GM12874 (cell line): ENCODE results near the gene EEF1E1.

ENCODE experiments used
- TF ChIP-seq, protein P1 (sequence below): IDR thresholded peaks from 2 replicates; pipeline ENCODE4 v1.5.1; 2011; ENCODE audit warnings: low read depth, mild to moderate bottlenecking, control low read depth, low read length, moderate library complexity; ENCODE audit not compliant: insufficient read depth

The EEF1E1 gene

DNA sequence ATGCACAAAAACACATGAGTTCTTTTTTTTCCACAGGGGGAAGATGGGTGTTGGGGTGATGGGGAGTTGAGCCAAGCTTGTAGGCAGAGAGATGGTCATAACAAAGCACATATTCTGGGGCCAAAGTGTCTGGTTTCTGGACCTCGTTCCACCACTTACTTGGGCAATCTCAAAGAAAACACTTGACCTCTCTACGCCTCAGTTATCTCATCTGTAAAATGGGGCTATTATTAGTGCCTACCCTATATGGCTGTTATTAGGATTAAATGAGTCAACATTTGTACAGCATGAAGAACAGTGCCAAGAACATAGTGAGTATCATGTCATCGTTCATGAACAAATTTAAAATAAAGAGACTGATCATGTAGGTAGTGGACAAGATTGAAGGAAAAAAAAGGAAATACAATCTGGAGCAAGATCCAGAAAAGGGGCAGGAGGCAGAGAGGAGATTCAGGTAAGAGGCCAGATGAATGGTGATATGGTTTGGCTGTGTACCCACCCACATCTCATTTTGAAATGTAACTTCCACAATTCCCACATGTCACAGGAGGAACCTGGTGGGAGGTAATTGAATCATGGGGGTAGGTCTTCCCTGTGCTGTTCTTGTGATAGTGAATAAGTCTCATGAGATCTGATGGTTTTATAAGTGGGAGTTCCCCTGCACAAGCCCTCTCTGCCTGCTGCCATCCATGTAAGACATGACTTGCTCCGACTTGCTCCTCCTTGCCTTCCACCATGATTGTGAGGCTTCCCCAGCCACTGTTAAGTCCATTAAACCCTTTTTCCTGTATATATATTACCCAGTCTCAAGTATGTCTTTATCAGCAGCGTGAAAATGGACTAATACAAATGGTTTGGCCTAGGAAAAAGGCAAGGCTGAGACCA is 14.2 kb downstream of the EEF1E1 start:
- TF ChIP-seq, protein P1, sequence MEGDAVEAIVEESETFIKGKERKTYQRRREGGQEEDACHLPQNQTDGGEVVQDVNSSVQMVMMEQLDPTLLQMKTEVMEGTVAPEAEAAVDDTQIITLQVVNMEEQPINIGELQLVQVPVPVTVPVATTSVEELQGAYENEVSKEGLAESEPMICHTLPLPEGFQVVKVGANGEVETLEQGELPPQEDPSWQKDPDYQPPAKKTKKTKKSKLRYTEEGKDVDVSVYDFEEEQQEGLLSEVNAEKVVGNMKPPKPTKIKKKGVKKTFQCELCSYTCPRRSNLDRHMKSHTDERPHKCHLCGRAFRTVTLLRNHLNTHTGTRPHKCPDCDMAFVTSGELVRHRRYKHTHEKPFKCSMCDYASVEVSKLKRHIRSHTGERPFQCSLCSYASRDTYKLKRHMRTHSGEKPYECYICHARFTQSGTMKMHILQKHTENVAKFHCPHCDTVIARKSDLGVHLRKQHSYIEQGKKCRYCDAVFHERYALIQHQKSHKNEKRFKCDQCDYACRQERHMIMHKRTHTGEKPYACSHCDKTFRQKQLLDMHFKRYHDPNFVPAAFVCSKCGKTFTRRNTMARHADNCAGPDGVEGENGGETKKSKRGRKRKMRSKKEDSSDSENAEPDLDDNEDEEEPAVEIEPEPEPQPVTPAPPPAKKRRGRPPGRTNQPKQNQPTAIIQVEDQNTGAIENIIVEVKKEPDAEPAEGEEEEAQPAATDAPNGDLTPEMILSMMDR, result no peak

DNA sequence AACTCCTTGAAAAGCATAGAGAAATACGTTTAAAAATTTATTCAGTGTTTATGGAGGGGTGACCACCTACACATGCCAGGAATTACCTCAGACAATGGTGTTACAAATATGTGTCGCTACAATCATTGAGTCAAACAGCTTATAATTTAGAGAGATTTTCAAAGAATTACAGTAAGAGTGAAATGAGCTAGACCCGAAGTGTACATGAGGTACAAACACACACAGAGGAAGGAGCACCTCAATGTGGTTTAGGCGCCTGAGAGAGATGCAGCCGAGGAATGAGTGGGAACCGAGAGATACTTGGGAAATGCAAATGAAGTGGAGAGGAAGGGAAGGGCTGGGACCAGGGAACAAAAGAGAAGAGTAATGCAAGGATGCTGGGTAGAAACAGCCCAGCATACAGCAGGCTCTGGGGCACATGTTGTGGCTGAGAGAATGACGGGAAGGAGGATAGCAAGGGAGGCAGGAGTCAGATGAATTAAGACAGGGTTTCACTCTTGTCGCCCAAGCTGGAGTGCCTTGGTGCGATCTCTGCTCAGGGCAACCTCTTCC is 15.5 kb downstream of the EEF1E1 start:
- TF ChIP-seq, protein P1, result no peak

DNA sequence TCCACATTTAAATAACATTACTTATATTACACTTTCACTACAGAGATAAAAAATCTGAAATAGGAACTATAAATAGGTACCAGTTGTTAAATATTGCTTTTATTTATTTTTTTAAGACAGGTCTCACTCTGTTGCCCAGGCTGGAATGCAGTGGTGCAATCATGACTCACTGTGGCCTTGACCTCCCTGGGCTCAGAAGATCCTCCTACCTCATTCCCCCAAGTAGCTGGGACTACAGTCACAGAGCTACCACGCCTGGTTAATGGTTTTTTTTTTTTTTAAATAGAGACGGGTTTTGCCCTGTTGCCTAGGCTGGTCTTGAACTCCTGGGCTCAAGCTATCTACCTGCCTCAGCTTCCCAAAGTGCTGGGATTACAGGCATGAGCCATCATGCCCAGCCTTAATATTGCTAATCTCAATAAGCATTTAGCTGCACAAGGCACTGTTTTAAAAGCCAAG is 17.3 kb downstream of the EEF1E1 start:
- TF ChIP-seq, protein P1, result no peak

DNA sequence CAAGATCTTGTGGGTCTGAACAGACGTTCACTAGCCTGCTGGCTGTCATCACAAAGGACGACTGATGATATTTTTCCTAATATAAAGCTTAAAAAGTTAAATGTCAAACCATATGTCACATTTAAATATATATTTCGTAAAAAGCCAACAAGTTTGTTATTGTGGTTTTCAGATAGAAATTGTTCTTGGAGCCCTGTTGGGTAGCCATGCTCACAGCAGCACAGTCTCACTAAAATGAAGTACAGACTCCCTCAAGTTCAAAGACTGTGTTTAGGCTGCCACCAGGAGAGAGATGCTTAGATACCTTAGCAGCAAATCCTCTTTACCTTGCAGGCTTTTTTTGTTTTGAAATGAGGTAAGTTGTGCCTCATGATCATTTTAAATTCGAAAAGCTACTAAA is 17.8 kb downstream of the EEF1E1 start:
- TF ChIP-seq, protein P1, result no peak

DNA sequence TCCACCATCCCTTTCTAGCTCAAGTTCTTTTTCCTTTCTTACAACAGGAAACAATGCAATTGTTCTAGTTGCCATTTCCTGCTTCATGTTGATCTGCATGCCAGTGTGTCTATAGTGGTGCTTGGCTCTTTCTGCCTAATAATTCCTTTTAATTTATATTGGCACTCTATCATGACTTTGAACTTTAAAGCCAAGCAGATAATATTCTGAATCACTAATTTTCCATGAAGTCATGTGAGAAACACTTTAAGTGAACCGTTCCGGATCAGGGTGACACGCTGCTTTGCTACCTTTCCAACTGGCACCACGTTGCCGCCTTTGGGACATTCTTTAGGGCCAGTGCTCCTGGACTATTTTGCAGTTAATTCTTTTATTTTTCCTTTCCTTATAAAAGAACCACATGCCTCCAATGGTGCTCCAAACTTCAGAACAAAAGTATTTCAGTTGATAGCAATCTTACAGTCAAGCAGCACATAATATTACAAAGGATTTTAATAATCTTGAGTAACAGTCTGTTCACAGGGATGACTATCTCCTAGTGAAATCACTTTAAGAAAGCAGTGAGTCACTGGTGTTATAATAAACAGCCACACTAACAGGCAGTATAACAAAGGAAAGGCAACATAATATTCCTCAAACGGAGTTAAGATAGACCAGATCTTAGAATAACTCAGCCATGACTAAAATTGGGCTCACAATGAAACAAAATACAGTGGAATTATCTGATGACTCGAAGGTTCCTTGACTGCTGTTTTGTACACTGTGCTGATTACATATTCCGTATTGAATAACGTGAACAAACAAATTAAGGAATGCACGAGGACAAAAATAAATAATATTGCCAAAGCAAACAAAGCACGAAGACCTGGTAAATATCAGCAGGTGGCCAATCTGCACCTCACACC is 19.1 kb downstream of the EEF1E1 start:
- TF ChIP-seq, protein P1, result no peak

DNA sequence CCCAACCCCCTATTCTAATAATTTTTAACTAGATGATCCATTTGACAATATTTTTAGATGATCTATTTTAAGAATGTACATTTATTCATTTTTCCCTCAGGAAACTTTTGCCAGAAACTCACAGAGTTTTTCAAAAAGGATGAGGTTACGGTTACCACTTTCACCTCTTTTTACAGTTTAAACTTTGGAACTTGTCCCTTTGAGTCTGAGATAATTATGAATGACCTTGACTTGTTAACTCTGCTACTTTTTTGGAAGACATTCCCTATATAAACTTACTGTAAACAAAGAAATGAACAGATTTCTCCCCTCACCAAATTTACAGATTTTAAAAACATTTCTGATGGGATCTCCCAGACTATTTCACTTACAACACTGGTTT is 19.8 kb downstream of the EEF1E1 start:
- TF ChIP-seq, protein P1, result no peak
